Measurements from ENCODE around the gene PNLIPRP2.

DNA sequence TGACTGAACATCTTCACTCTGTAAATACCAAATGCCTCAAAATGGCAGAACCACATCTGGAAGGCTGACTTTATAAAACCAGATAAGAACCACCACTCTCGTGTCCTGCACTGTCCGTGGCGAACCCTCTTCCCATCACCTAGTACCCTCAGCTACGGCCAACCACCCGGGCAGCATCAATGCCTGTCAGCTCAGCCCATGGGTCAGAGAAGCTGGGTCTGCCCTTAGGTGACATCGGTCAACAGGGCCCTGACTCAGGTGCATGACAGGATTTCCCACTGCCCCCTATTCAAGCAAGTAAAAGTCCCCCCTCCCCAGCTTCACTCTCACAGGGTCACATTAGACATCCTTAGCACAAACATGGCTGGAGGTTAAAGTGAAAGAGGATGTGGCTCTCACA, 65.1 kb downstream of the PNLIPRP2 start:
- TF ChIP-seq, protein P1, sequence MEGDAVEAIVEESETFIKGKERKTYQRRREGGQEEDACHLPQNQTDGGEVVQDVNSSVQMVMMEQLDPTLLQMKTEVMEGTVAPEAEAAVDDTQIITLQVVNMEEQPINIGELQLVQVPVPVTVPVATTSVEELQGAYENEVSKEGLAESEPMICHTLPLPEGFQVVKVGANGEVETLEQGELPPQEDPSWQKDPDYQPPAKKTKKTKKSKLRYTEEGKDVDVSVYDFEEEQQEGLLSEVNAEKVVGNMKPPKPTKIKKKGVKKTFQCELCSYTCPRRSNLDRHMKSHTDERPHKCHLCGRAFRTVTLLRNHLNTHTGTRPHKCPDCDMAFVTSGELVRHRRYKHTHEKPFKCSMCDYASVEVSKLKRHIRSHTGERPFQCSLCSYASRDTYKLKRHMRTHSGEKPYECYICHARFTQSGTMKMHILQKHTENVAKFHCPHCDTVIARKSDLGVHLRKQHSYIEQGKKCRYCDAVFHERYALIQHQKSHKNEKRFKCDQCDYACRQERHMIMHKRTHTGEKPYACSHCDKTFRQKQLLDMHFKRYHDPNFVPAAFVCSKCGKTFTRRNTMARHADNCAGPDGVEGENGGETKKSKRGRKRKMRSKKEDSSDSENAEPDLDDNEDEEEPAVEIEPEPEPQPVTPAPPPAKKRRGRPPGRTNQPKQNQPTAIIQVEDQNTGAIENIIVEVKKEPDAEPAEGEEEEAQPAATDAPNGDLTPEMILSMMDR (IDR thresholded peaks at IDR 0.05; ENCODE audit: poor library complexity), result no peak
- TF ChIP-seq EZH2 (IDR thresholded peaks at IDR 0.05; ENCODE audit: borderline replicate concordance) (no peak), EZH2phosphoT487 (IDR thresholded peaks at IDR 0.05; ENCODE audit: low read depth, severe bottlenecking, unreplicated experiment) (no peak)
